Sigmoid colon (tissue), 4 donors: ENCODE measurements around the gene HPS3.

Experiments used
- EP300 ChIP-seq, 4 donors: sonication (generic); formaldehyde crosslinking; IDR thresholded peaks; one replicate each; pipeline ENCODE4 v1.6.1; 2017; ENCODE audit warnings: antibody characterized with exemption in 4 of 4
- POLR2A ChIP-seq, 2 donors: fragments of 450-650 bp; IDR thresholded peaks; one replicate each; pipeline ENCODE4 v1.6.1; 2016; ENCODE audit warnings: antibody characterized with exemption in 2 of 2, mild to moderate bottlenecking in 2 of 2, moderate library complexity in 2 of 2
- POLR2AphosphoS5 ChIP-seq, 4 donors: sonication (generic); formaldehyde crosslinking; IDR thresholded peaks; one replicate each; pipeline ENCODE4 v1.6.1; 2017; ENCODE audit warnings: antibody characterized with exemption in 4 of 4
- TF ChIP-seq, protein P1 (sequence below), 4 experiments: fragments of 450-650 bp in 3 of 4; fragments of 200-600 bp in 1 of 4; IDR thresholded peaks; one replicate each; pipeline ENCODE4 v1.5.1; 2016 to 2019; ENCODE audit warnings: antibody characterized with exemption in 4 of 4, mild to moderate bottlenecking in 3 of 4, moderate library complexity in 2 of 4

DNA sequence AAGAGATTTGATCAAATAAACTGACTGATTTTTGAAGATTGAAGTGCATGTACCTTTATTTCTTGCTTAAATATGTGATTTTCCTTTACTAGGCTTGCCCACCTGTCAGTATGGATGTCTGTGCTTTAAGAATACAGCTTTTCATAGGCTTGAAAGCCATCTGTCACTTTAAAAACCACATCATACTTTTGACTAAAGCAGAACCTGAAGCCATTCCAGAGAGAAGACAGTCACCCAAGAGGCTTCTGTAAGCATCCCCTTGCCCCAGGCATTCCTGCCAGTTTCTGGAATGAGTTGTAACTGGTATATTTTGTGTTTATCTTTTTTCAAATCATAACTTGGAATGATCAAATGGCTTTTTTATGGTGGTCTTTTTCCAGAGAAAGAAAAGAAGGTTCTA is 24.0 kb downstream of the HPS3 start:
- no peak for TF ChIP-seq POLR2A (IDR thresholded peaks at IDR 0.05)
- TF ChIP-seq, protein P1, sequence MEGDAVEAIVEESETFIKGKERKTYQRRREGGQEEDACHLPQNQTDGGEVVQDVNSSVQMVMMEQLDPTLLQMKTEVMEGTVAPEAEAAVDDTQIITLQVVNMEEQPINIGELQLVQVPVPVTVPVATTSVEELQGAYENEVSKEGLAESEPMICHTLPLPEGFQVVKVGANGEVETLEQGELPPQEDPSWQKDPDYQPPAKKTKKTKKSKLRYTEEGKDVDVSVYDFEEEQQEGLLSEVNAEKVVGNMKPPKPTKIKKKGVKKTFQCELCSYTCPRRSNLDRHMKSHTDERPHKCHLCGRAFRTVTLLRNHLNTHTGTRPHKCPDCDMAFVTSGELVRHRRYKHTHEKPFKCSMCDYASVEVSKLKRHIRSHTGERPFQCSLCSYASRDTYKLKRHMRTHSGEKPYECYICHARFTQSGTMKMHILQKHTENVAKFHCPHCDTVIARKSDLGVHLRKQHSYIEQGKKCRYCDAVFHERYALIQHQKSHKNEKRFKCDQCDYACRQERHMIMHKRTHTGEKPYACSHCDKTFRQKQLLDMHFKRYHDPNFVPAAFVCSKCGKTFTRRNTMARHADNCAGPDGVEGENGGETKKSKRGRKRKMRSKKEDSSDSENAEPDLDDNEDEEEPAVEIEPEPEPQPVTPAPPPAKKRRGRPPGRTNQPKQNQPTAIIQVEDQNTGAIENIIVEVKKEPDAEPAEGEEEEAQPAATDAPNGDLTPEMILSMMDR (IDR thresholded peaks at IDR 0.05) = no peak
- no peak for TF ChIP-seq EP300 (IDR thresholded peaks at IDR 0.05)
- no peak for TF ChIP-seq POLR2AphosphoS5 (IDR thresholded peaks at IDR 0.05)
